B cell (primary cell): ENCODE data around the gene RALGAPB. TPM values are rescaled to one million over a fixed set of nuclear protein-coding genes. Genes with fewer than 3 reads are reported as not detected.

Experiments used
- ATAC-seq: fragments of 200-7000 bp; cut with Tn5 transposase; one replicate; pipeline ENCODE4 v1.10.0; 2021; ENCODE audit warnings: low read depth, mild to moderate bottlenecking, moderate number of reproducible peaks, moderate library complexity
- CTCF ChIA-PET: fragments of 350-600 bp; sonication (Branson Sonifier 250); formaldehyde crosslinking; loops from one replicate; lab custom pipeline; 2021; ENCODE audit warnings: antibody characterized with exemption, inconsistent platforms; lab: Charles Lee
- POLR2A ChIA-PET: fragments of 350-600 bp; sonication (Branson Sonifier 250); formaldehyde crosslinking; loops from one replicate; lab custom pipeline; 2021; ENCODE audit warnings: antibody characterized with exemption; lab: Charles Lee
- DNase-seq: peaks from one replicate; pipeline ENCODE4 v3.0.0; 2013
- H2AFZ ChIP-seq: 2 replicates; pipeline ENCODE4 v1.6.1; 2012; ENCODE audit warnings: mild to moderate bottlenecking, low read depth, low read length; ENCODE audit not compliant: insufficient read depth, poor library complexity, severe bottlenecking
- H3K27ac ChIP-seq, 2 donors: 1 replicate in 1 of 2; 2 replicates in 1 of 2; pipeline ENCODE4 v1.5.1; 2012 to 2013; ENCODE audit warnings: low read length in 2 of 2, mild to moderate bottlenecking in 2 of 2, moderate library complexity in 1 of 2
- H3K27me3 ChIP-seq, 4 experiments: fragments of 200-600 bp in 1 of 4; sonication (generic) in 1 of 4; replicated peaks in 1 of 4; 1 replicate in 2 of 4; 2 replicates in 2 of 4; pipeline versions ENCODE4 v1.6.1 to v1.7.0; 2013 to 2016; ENCODE audit warnings: low read length in 3 of 4, mild to moderate bottlenecking in 2 of 4, mixed read lengths in 1 of 4, moderate library complexity in 1 of 4; ENCODE audit not compliant: insufficient read depth in 4 of 4, control insufficient read depth in 3 of 4; ENCODE audit errors: control extremely low read depth in 1 of 4
- H3K36me3 ChIP-seq, 2 experiments: replicated peaks in 1 of 2; 1 replicate in 1 of 2; 2 replicates in 1 of 2; pipeline versions ENCODE4 v1.6.1 to v1.7.1; 2013; ENCODE audit warnings: low read length in 1 of 2; ENCODE audit not compliant: insufficient read depth in 2 of 2, control insufficient read depth in 1 of 2; ENCODE audit errors: control extremely low read depth in 1 of 2, extremely low read depth in 1 of 2
- H3K4me1 ChIP-seq, 2 donors: fragments of 200-600 bp in 1 of 2; sonication (generic) in 1 of 2; 1 replicate in 1 of 2; 2 replicates in 1 of 2; pipeline versions ENCODE4 v1.5.1 to v1.6.1; 2013 to 2017; ENCODE audit warnings: low read length in 2 of 2; ENCODE audit not compliant: control insufficient read depth in 2 of 2, insufficient read depth in 2 of 2
- H3K4me2 ChIP-seq: replicated peaks from 2 replicates; pipeline ENCODE3; 2012; ENCODE audit warnings: mild to moderate bottlenecking, low read depth, low read length; ENCODE audit not compliant: poor library complexity, severe bottlenecking
- H3K4me3 ChIP-seq, 5 experiments: fragments of 200-600 bp in 1 of 5; sonication (generic) in 1 of 5; 1 replicate in 3 of 5; 2 replicates in 2 of 5; pipeline versions ENCODE4 v1.5.1 to v1.7.0; 2011 to 2016; ENCODE audit warnings: low read length in 4 of 5, mild to moderate bottlenecking in 4 of 5, low read depth in 2 of 5, control low read depth in 1 of 5, moderate library complexity in 1 of 5; ENCODE audit not compliant: insufficient read depth in 1 of 5; ENCODE audit errors: control extremely low read depth in 1 of 5, extremely low read depth in 1 of 5
- H3K79me2 ChIP-seq: fragments of 200-600 bp; sonication (generic); one replicate; pipeline ENCODE4 v1.6.0; 2016; ENCODE audit warnings: low read length; ENCODE audit not compliant: control insufficient read depth, insufficient read depth
- H3K9ac ChIP-seq: fragments of 200-600 bp; sonication (generic); 2 replicates; pipeline ENCODE4 v1.6.1; 2017; ENCODE audit warnings: mild to moderate bottlenecking, low read length, moderate library complexity
- H3K9me3 ChIP-seq, 3 donors: one replicate each; pipeline versions ENCODE4 v1.6.1 to v1.7.1; 2013; ENCODE audit warnings: low read length in 2 of 3; ENCODE audit not compliant: control insufficient read depth in 2 of 3, insufficient read depth in 1 of 3; ENCODE audit errors: control extremely low read depth in 1 of 3
- H4K20me1 ChIP-seq: 2 replicates; pipeline ENCODE4 v1.6.0; 2012; ENCODE audit warnings: mild to moderate bottlenecking, low read length; ENCODE audit not compliant: insufficient read depth, control insufficient read depth, poor library complexity, severe bottlenecking
- H3K27ac Mint-ChIP-seq: one replicate; pipeline ENCODE4 v1.8.0; 2021; ENCODE audit warnings: mixed read lengths
- H3K27me3 Mint-ChIP-seq: one replicate; pipeline ENCODE4 v1.8.0; 2021; ENCODE audit warnings: mixed read lengths
- H3K4me1 Mint-ChIP-seq: one replicate; pipeline ENCODE4 v1.8.0; 2021; ENCODE audit warnings: mixed read lengths
- H3K4me3 Mint-ChIP-seq: one replicate; pipeline ENCODE4 v1.8.0; 2021; ENCODE audit warnings: mixed read lengths
- H3K9me3 Mint-ChIP-seq: one replicate; pipeline ENCODE4 v1.8.0; 2022; ENCODE audit warnings: mixed read lengths; ENCODE audit not compliant: insufficient read depth
- EZH2 ChIP-seq: IDR thresholded peaks from 2 replicates; pipeline ENCODE4 v1.6.1; 2012; ENCODE audit warnings: borderline replicate concordance, low read depth, mild to moderate bottlenecking, moderate library complexity, low read length; ENCODE audit not compliant: insufficient read depth, poor library complexity, severe bottlenecking
- WGBS: methylation state at CpG from one replicate; pipeline ENCODE4 v1.1.5; 2013; ENCODE audit warnings: missing lambda C conversion rate; ENCODE audit not compliant: insufficient coverage; 5-methylcytosine and 5-hydroxymethylcytosine counted together
- intact Hi-C: fragments of 100-400 bp; cut with micrococcal nuclease; formaldehyde crosslinking; loops from one replicate; pipeline ENCODE4 v1.10.0; 2022
- polyA plus RNA-seq: library from polyadenylated mRNA; depleted of rRNA; stranded (reverse); fragments of >200 nt; gene quantifications from 2 replicates; pipeline ENCODE4 v1.2.3, GENCODE V29; 2012
- total RNA-seq, 2 donors: library from RNA; stranded (reverse); fragments of 120-200 nt in 1 of 2; gene quantifications; 1 replicate in 1 of 2; 2 replicates in 1 of 2; pipeline versions ENCODE4 v1.2.3 to v1.2.4, GENCODE V29; 2013 to 2022
- TF ChIP-seq, protein P1 (sequence below): fragments of 200-600 bp; IDR thresholded peaks from one replicate; pipeline ENCODE4 v1.8.0; 2022; ENCODE audit warnings: antibody characterized with exemption, mild to moderate bottlenecking

RALGAPB gene
- total and polyA plus RNA-seq, 2 donors (not counting 1 experiment from before 2014, with no cell fraction given): 15.0 to 58.3 TPM

DNA sequence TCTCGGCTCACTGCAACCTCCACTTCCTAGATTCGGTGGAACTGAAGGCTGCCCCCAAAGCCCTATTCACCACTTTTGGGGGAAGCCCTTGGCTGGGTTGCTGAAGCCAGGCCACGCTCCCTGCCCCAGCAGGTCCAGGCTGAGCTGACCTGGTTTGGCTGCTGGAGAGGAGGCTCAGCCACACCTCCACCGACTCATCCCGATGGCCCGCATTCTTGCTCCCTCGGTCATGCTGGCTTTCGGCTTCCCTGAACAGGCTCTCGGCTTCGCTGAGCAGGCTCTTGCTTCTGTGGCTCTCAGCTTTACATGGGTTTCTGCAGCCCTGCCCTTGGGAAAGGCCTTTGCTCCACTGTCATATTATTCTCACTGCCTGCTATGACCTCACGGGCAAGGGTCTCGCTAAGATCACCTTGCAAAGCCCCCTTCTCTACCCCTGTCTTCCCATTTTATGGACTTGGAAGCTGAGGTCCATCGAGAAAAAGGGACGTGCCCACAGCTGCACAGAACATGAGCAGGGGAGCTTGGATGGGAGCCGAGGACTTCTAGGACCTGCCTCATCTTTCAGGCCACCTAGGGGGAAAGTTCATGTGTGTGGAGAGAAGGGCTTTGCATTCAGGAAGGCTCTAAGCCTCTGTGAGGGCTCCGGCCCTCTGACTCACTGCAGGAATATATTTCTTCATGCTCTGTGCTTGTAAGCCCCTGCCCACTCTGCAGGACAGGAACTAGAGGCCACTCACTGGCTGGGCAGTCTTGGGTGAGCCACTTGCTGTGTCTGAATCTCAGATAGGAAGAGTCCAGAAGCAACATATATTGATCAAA lies 144.6 kb downstream of the RALGAPB start:
- H3K4me2 ChIP-seq: no peak overlapping the region
- H3K9me3 ChIP-seq: no peaks in the 10 kb centered on the region
- no peak overlapping the region for H3K4me3 Mint-ChIP-seq
- H3K27ac ChIP-seq: no peak overlapping the region
- H2AFZ ChIP-seq: no peak overlapping the region
- no peaks in the 10 kb centered on the region for H3K79me2 ChIP-seq
- no peaks in the 10 kb centered on the region for H4K20me1 ChIP-seq
- H3K9me3 Mint-ChIP-seq: no peaks in the 10 kb centered on the region
- no peaks in the 10 kb centered on the region for H3K36me3 ChIP-seq
- ATAC-seq (no peak), DNase-seq (no peak)
- H3K4me1 Mint-ChIP-seq: no peaks in the 10 kb centered on the region
- no peak overlapping the region for H3K4me3 ChIP-seq
- TF ChIP-seq, protein P1, sequence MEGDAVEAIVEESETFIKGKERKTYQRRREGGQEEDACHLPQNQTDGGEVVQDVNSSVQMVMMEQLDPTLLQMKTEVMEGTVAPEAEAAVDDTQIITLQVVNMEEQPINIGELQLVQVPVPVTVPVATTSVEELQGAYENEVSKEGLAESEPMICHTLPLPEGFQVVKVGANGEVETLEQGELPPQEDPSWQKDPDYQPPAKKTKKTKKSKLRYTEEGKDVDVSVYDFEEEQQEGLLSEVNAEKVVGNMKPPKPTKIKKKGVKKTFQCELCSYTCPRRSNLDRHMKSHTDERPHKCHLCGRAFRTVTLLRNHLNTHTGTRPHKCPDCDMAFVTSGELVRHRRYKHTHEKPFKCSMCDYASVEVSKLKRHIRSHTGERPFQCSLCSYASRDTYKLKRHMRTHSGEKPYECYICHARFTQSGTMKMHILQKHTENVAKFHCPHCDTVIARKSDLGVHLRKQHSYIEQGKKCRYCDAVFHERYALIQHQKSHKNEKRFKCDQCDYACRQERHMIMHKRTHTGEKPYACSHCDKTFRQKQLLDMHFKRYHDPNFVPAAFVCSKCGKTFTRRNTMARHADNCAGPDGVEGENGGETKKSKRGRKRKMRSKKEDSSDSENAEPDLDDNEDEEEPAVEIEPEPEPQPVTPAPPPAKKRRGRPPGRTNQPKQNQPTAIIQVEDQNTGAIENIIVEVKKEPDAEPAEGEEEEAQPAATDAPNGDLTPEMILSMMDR: no peak
- H3K27me3 ChIP-seq: peaks cover 0 to 12% (median 4%) of the 10 kb centered on the region in 4 experiments
- H3K9ac ChIP-seq: no peak overlapping the region
- ChIA-PET POLR2A (no interaction called here), CTCF (no interaction called here)
- no peak overlapping the region for H3K27ac Mint-ChIP-seq
- H3K4me1 ChIP-seq: no peaks in the 10 kb centered on the region
- WGBS: 84% methylated on average over 16 of the region's 16 CpGs
- H3K27me3 Mint-ChIP-seq: peaks cover 71% of the 10 kb centered on the region
- intact Hi-C loops: no loop called here

DNA sequence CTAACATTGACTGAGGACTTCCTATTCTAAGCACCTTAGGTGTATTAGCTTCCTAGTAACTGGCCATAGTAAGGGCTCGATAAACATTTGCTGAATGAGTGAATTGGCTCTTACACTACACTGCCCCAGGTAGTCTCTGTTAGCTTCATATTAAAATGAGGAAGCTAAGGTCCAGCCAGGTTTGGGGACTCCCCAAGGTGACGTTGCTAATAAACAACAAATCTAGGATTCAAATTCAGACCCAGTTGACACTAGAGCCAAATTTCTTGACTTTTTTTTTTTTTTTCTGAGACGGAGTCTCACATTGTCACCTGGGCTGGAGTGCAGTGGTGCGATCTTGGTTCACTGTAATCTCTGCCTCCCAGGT lies 145.2 kb downstream of the RALGAPB start:
- H3K27ac ChIP-seq: no peak overlapping the region
- H3K4me3 ChIP-seq: no peak overlapping the region
- no peak for DNase-seq
- no peak overlapping the region for H3K4me3 Mint-ChIP-seq
- H4K20me1 ChIP-seq: no peaks in the 10 kb centered on the region
- H3K9me3 Mint-ChIP-seq: no peaks in the 10 kb centered on the region
- peaks cover 70% of the 10 kb centered on the region for H3K27me3 Mint-ChIP-seq
- no peak overlapping the region for H3K9ac ChIP-seq
- ChIA-PET CTCF (interaction anchor here (0.5 kb wide), 1 partner anchor 431 kb away, joined by 3 read pairs; no protein-coding TSS in a partner anchor), POLR2A (no interaction called here)
- no peaks in the 10 kb centered on the region for H3K36me3 ChIP-seq
- H3K27me3 ChIP-seq: peaks cover 0 to 12% (median 6%) of the 10 kb centered on the region in 4 experiments
- no peak for ATAC-seq
- WGBS: 93% methylated on average over 2 of the region's 4 CpGs
- no peaks in the 10 kb centered on the region for H3K9me3 ChIP-seq
- no peak for TF ChIP-seq EZH2
- TF ChIP-seq, protein P1: no peak
- H3K27ac Mint-ChIP-seq: no peak overlapping the region
- H3K4me1 ChIP-seq: no peaks in the 10 kb centered on the region
- no peaks in the 10 kb centered on the region for H3K79me2 ChIP-seq
- H2AFZ ChIP-seq: no peak overlapping the region
- intact Hi-C loops: no loop called here
- no peaks in the 10 kb centered on the region for H3K4me1 Mint-ChIP-seq
- H3K4me2 ChIP-seq: no peak overlapping the region
